ENCODE results near the gene TRPC1.
A peak's percentile ranks its signal among the peaks of the same experiment; 100 is the strongest.

TRPC1 gene

DNA sequence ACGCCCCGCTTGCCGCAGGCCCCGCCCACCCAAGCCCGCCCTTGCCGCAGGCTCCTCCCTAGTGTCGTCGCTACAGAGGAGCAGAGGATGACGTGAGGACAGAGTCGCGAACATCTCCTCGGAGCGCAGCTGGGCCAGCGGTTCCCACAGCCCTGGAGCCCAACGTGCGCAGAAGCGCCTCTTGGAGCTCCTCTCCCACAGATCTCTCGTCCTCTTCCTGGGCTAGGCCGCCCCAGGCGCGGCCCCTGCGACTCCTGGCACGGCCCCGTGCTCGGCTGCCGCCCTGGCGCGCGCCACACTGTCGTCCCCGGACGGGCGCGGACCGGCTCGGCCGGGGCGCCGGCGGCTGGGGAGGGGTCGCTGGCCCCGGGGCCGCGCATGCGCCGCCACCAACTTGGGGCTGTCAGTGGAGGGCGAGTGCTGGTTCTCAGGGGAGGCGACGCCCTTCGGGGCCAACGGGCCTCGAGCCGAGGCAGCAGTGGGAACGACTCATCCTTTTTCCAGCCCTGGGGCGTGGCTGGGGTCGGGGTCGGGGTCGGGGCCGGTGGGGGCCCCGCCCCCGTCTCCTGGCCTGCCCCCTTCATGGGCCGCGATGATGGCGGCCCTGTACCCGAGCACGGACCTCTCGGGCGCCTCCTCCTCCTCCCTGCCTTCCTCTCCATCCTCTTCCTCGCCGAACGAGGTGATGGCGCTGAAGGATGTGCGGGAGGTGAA lies at the start of gene TRPC1:
TSS of gene TRPC1 (plus strand) at position 67 of the 714 bp plus-strand sequence. CDS start at position 593, 526 bp downstream.
- H3K27ac ChIP-seq = no peak within 1 kb of the TSS; the same call in 1 of the 2 replicates
- TF ChIP-seq CTCF (conservative IDR thresholded peaks at IDR 0.05) (no peak), ZFX (IDR thresholded peaks at IDR 0.05) (no peak)

DNA sequence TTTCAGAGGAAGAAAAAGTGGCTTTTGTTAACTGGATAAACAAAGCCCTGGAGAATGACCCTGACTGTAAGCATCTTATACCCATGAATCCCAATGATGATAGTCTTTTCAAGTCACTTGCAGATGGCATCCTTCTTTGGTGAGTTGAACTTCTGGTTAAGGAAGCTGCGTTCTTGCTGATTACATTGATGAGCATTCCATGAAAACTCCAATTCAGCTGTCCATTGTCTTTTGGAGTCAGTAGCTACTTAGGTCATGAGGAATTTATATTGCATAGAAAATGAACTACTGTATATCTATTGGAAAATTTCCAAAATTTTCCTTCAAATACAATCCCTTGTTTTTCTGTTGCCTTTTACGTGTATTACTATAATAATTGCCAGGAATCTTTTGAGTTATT lies 47.7 kb upstream of the TRPC1 start:
- H3K27ac ChIP-seq = no peak overlapping the region
- no peak for TF ChIP-seq ZFX (IDR thresholded peaks at IDR 0.05)
- TF ChIP-seq CTCF (conservative IDR thresholded peaks at IDR 0.05) = no peak

DNA sequence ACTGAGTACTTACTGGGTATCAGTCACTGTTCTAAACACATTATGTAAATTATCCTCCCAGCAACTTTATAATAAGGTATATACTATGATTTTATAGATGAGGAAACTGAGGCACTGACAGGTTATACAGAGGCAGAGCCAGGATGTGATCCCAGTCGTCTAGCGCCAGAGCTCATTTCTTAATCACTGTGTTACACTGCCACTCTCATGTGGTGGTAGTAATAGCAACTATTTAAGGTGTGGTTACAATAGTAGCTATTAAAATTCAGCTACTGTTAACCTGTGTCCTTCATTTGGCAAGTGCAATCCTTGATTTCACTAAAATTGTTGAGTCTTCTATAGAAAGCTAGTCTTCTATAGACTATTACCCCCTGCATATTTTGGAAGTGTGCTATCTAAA lies 43.1 kb upstream of the TRPC1 start:
- H3K27ac ChIP-seq = no peak overlapping the region
- TF ChIP-seq CTCF (conservative IDR thresholded peaks at IDR 0.05) (peak; percentile 32), ZFX (IDR thresholded peaks at IDR 0.05) (no peak)

- no peak overlapping the region for H3K27ac ChIP-seq
- TF ChIP-seq CTCF (conservative IDR thresholded peaks at IDR 0.05) = no peak
- no peak for TF ChIP-seq ZFX (IDR thresholded peaks at IDR 0.05)
These were observed 33.2 kb upstream of the TRPC1 start for GRCh38 chr3:142690613-142691012.

DNA sequence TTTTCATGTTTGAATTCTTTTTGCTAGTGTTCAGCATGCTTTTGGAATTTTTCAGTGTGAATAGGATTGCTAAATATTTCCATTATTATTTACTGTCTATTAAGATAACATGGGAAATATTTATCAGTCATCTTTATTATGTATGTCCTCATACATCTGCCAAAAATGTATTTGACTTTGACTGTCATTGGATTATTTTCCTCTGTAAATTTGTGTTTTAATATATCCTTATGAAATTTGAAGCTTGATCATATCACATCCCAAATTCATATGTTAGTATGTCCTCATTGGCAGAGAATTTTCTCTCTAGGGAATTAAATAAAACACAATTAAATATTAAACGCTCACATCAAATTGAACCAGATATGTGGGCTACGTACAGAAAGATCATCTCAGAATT lies 32.3 kb upstream of the TRPC1 start:
- TF ChIP-seq ZFX (IDR thresholded peaks at IDR 0.05) (no peak), CTCF (conservative IDR thresholded peaks at IDR 0.05) (no peak)
- H3K27ac ChIP-seq = no peak overlapping the region

- TF ChIP-seq ZFX (IDR thresholded peaks at IDR 0.05) (no peak), CTCF (conservative IDR thresholded peaks at IDR 0.05) (no peak)
- H3K27ac ChIP-seq = no peak overlapping the region
These were observed 30.5 kb upstream of the TRPC1 start for GRCh38 chr3:142693136-142693853.

DNA sequence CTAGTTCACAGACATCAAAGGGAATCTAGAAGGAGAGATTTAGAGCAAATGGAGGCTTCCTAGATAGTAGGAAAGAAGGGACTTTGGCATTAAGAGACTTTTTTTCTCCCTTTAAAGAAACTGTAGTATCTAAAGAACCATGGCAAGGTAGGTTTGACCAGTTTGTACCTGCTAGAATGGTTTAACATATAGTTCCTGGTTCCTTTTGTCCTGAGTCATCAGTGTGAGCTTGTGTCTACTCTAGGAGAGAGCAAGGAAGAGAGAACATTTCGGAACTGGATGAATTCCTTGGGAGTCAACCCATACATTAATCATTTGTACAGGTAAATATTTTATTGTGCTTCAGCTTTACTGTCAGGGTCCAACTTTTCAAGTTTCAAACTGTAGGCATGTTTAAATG lies 29.6 kb upstream of the TRPC1 start:
- no peak for TF ChIP-seq ZFX (IDR thresholded peaks at IDR 0.05)
- no peak for TF ChIP-seq CTCF (conservative IDR thresholded peaks at IDR 0.05)

More for the DNA sequence above, 29.6 kb upstream of the TRPC1 start:
- H3K27ac ChIP-seq = no peak overlapping the region
